Large intestine (tissue), 1 donor: ENCODE results near the gene NOPCHAP1. TPM values are rescaled to one million over a fixed set of nuclear protein-coding genes. Genes with fewer than 3 reads are reported as not detected.

ENCODE experiments used
- polyA plus RNA-seq: library from polyadenylated mRNA; unstranded; fragments of 120-200 nt; gene quantifications from one replicate; pipeline ENCODE4 v1.2.1, GENCODE V29; 2013

NOPCHAP1 gene
- polyA plus RNA-seq, 1 donor: 7.6 TPM

Other genes with a start within 250 kb of the NOPCHAP1 start
- 4.1 TPM for gene SLC41A2, start 28.0 kb upstream of the NOPCHAP1 start, polyA plus RNA-seq
- gene ALDH1L2, start 98.1 kb downstream of the NOPCHAP1 start, polyA plus RNA-seq: 1.6 TPM
- gene WASHC4, start 121.4 kb downstream of the NOPCHAP1 start, polyA plus RNA-seq: 71.1 TPM
- gene APPL2, start 249.9 kb downstream of the NOPCHAP1 start, polyA plus RNA-seq: 86.4 TPM